ENCODE results near the gene MRPL52. TPM values are rescaled to one million over a fixed set of nuclear protein-coding genes. Genes with fewer than 3 reads are reported as not detected.
A peak's percentile ranks its signal among the peaks of the same experiment; 100 is the strongest.

MRPL52 gene
- total RNA-seq, 4 donors from 2014 or later, result 27.0 to 64.5 (median 37.2) TPM

DNA sequence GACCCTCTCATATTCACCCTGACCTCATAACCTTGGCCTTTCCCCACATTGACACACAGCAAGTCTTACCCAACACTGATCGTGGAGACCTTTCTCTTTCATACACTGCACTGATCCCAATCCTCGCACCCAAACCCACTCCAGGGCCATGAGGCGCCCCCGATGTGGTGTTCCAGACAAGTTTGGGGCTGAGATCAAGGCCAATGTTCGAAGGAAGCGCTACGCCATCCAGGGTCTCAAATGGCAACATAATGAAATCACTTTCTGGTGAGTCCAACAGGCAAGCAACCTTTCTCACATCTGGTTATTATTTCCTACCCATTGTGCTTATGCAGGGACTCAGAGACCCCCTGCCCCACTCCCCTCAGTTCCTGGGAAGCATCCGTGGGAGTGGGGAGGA is 12.1 kb downstream of the MRPL52 start:
- Histone ChIP-seq H3K27ac (replicated peaks in 1 of 4) (peak overlapping the region in 3 of 4 donors; percentile 6 to 97 (median 26)), H3K9me3 (no peaks in the 10 kb centered on the region), H3K27me3 (no peaks in the 10 kb centered on the region), H3K36me3 (peaks cover 50 to 62% (median 58%) of the 10 kb centered on the region in 4 donors), H3K4me1 (peaks cover 27 to 85% (median 83%) of the 10 kb centered on the region in 4 donors), H3K4me3 (no peak overlapping the region)
- intact Hi-C loops (cut with DNase I), result no loop called here
- WGBS, result 93% methylated on average over 8 of the region's 8 CpGs
- TF ChIP-seq POLR2AphosphoS5 (IDR thresholded peaks at IDR 0.05), result no peak
- TF ChIP-seq POLR2A (IDR thresholded peaks at IDR 0.05; ENCODE audit: low read depth), result no peak
- TF ChIP-seq EP300 (IDR thresholded peaks at IDR 0.05), result no peak
- TF ChIP-seq, protein P1, sequence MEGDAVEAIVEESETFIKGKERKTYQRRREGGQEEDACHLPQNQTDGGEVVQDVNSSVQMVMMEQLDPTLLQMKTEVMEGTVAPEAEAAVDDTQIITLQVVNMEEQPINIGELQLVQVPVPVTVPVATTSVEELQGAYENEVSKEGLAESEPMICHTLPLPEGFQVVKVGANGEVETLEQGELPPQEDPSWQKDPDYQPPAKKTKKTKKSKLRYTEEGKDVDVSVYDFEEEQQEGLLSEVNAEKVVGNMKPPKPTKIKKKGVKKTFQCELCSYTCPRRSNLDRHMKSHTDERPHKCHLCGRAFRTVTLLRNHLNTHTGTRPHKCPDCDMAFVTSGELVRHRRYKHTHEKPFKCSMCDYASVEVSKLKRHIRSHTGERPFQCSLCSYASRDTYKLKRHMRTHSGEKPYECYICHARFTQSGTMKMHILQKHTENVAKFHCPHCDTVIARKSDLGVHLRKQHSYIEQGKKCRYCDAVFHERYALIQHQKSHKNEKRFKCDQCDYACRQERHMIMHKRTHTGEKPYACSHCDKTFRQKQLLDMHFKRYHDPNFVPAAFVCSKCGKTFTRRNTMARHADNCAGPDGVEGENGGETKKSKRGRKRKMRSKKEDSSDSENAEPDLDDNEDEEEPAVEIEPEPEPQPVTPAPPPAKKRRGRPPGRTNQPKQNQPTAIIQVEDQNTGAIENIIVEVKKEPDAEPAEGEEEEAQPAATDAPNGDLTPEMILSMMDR (IDR thresholded peaks at IDR 0.05), result no peak
- DNase-seq (ENCODE audit: extremely low spot score), result no peak

DNA sequence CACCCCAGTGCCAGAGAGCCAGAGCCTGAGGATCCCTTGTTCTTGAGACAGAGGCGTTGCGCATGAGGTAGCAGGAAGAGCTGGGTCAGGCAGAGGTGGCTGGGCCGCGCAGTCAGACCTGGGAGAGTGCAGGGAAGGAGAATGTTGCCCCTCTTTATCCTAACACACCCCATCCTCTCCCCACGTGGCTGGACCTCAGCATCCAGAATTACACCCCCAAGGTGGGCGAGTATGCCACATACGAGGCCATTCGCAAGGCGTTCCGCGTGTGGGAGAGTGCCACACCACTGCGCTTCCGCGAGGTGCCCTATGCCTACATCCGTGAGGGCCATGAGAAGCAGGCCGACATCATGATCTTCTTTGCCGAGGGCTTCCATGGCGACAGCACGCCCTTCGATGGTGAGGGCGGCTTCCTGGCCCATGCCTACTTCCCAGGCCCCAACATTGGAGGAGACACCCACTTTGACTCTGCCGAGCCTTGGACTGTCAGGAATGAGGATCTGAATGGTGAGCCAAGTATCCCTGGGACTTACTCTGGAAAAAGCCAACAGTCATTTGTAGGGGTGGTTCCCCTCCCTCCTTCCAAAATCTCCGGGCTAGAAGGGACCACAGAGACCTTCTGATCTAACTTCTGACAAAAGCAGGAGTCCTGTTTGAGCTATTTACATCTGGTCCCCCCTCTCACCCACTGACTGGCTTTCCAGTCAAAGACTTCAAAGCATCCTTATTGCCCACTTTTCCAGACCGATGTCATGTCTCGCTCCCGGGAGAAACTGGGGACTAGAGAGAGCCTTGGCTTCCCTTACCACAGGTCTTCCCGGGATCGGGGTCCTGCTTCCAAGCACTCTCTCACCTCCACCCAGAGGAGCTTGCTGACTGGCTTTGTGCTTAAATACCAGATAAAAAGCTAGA is 12.8 kb downstream of the MRPL52 start:
- Histone ChIP-seq H3K36me3 (peaks cover 52 to 66% (median 60%) of the 10 kb centered on the region in 4 donors), H3K4me3 (no peak overlapping the region), H3K4me1 (peaks cover 33 to 92% (median 89%) of the 10 kb centered on the region in 4 donors), H3K27ac (replicated peaks in 1 of 4) (peak overlapping the region in 3 of 4 donors; percentile 28 to 97 (median 34)), H3K27me3 (no peaks in the 10 kb centered on the region), H3K9me3 (no peaks in the 10 kb centered on the region)
- 91% methylated on average over 21 of the region's 28 CpGs for WGBS
- no peak for TF ChIP-seq EP300 (IDR thresholded peaks at IDR 0.05)
- TF ChIP-seq, protein P1 (IDR thresholded peaks at IDR 0.05), result no peak
- TF ChIP-seq POLR2A (IDR thresholded peaks at IDR 0.05; ENCODE audit: low read depth), result no peak
- no peak for TF ChIP-seq POLR2AphosphoS5 (IDR thresholded peaks at IDR 0.05)
- intact Hi-C loops (cut with DNase I), result no loop called here
- no peak for DNase-seq (ENCODE audit: extremely low spot score)

DNA sequence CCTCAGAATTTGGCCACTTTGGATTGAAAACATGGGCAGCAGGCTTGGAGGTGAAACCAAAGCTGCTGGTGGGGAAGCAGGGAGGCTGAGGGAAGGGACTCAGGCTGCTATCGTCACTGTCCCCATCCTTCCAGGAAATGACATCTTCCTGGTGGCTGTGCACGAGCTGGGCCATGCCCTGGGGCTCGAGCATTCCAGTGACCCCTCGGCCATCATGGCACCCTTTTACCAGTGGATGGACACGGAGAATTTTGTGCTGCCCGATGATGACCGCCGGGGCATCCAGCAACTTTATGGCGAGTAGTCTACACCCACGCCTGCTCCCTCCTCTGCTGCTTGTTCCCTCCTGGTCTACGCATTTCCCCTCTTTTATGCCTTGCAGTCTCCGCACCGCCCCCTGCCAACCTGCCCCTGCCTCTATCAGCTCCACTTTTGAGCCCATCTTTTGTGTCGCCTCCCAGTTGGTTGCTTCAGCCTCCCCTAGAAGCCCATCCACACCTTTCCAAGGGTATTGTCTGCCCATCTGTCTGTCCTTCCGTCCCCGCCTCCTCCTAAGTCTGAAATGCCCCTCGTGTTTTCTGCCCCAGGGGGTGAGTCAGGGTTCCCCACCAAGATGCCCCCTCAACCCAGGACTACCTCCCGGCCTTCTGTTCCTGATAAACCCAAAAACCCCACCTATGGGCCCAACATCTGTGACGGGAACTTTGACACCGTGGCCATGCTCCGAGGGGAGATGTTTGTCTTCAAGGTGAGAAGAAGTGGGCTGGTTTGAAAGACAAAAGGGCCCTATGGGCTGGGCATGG is 13.6 kb downstream of the MRPL52 start:
- H3K36me3 ChIP-seq, result peaks cover 52 to 66% (median 60%) of the 10 kb centered on the region in 4 donors
- H3K4me1 ChIP-seq, result peaks cover 37 to 95% (median 90%) of the 10 kb centered on the region in 4 donors
- no peaks in the 10 kb centered on the region for H3K9me3 ChIP-seq
- H3K27me3 ChIP-seq, result no peaks in the 10 kb centered on the region
- TF ChIP-seq, protein P1 (IDR thresholded peaks at IDR 0.05), result no peak
- TF ChIP-seq POLR2A (IDR thresholded peaks at IDR 0.05; ENCODE audit: low read depth), result no peak
- no peak for TF ChIP-seq EP300 (IDR thresholded peaks at IDR 0.05)
- TF ChIP-seq POLR2AphosphoS5 (IDR thresholded peaks at IDR 0.05), result no peak
- H3K27ac ChIP-seq (replicated peaks in 1 of 4), result peak overlapping the region in 3 of 4 donors; percentile 28 to 97 (median 34)
- DNase-seq (ENCODE audit: extremely low spot score), result no peak
- WGBS, result 79% methylated on average over 21 of the region's 21 CpGs
- H3K4me3 ChIP-seq, result no peak overlapping the region
- intact Hi-C loops (cut with DNase I), result no loop called here

DNA sequence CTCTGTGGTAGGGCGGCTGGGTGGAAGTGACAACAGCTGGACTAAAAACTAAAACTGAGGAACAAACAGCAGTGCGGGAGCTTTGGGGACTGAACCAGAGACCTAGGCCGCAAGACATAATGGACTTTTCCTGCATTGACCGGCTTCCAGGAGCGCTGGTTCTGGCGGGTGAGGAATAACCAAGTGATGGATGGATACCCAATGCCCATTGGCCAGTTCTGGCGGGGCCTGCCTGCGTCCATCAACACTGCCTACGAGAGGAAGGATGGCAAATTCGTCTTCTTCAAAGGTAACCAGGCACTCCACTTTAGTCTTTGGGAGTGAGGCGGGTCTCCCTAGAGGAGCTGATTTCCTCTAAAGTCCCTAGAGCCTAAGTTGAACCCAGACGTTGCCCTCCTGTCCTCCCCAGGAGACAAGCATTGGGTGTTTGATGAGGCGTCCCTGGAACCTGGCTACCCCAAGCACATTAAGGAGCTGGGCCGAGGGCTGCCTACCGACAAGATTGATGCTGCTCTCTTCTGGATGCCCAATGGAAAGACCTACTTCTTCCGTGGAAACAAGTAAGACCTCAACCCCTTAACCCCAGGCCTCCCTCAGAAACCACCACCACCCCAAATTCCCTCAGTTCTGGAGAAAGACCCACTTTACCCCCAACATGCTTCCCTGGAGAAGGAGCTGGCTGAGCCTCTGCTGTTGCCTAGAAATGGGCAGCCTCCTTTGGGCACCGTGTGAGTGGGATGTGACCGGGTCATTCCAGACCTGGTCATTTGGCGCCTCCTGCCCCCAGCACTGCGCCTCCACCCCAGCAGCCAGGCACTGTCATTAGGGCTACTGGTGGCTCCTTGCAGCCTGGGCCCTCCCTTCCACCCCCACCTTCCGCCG is 14.8 kb downstream of the MRPL52 start:
- DNase-seq (ENCODE audit: extremely low spot score), result no peak
- WGBS, result 92% methylated on average over 17 of the region's 22 CpGs
- peaks cover 52 to 66% (median 60%) of the 10 kb centered on the region in 4 donors for H3K36me3 ChIP-seq

More for the DNA sequence above, 14.8 kb downstream of the MRPL52 start:
- Histone ChIP-seq H3K9me3 (no peaks in the 10 kb centered on the region), H3K27ac (replicated peaks in 1 of 4) (peak overlapping the region in 1 of 4 donors; percentile 22), H3K27me3 (no peaks in the 10 kb centered on the region), H3K4me3 (no peak overlapping the region), H3K4me1 (peaks cover 37 to 95% (median 90%) of the 10 kb centered on the region in 4 donors)
- intact Hi-C loops (cut with DNase I), result no loop called here
- TF ChIP-seq POLR2A (IDR thresholded peaks at IDR 0.05; ENCODE audit: low read depth), result no peak
- no peak for TF ChIP-seq EP300 (IDR thresholded peaks at IDR 0.05)
- no peak for TF ChIP-seq POLR2AphosphoS5 (IDR thresholded peaks at IDR 0.05)
- TF ChIP-seq, protein P1 (IDR thresholded peaks at IDR 0.05), result no peak

All from esophagus muscularis mucosa (tissue), 4 donors.